ENCODE results near the gene NLGN2. TPM values are rescaled to one million over a fixed set of nuclear protein-coding genes. Genes with fewer than 3 reads are reported as not detected.

The NLGN2 gene
- total and polyA plus RNA-seq, 2 of the 8 experiments (the other 6 are each of a cell fraction or from before 2014, with no cell fraction given): 21.2 to 62.8 TPM

DNA sequence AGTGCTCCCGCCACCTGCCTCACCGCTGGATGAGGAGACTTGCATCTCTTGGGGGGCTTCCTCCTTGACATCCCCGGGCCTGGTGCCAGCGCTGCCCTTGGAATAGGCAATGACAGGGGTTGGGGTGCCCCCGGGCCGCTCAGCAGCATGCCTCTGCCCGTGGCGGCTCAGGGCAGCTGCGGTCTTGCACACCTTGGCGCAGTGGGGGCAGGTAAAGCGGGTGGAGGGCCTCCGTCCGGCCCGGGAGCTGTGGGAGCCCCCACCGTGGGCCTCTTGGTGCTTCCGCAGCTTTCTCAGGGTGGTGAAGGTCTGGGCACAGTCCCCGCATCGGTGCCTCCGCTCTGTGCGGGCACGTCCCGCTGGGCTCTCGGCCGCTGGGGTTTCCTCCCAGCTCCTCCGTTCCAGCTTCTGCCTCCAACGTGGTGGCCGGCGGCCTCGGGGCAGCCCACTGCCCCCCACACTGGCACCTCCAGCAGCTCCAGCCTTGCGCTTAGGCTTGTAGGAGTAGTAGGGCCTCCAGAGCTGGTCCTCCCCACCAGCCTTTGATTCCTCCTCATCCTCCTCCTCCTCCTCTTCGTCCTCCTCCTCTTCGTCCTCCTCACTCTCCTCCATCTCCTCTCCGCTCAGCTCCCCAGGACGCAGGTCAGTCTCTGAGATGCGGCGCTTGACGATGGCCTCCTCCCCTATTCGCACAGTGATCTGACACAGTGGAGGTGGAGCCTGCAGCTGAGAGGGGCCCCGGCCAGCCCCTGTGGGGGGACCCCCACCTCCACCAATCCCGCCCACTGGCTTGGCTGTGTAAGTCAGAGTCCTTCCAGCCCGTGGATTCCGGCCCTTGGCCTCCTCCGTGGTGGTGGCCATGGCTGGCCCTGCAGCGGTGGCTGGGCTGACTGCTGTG lies 55.1 kb downstream of the NLGN2 start:
- Histone ChIP-seq H3K36me3 (ENCODE audit: control insufficient read depth in 2 of 4, insufficient read depth in 4 of 4, low read length in 3 of 4) (peaks cover 0 to 3% (median under 1%) of the 10 kb centered on the region in 4 experiments; a peak in 3 of 8 replicates), H2BK5ac (ENCODE audit: low read depth, low read length) (no peak overlapping the region), H4K5ac (ENCODE audit: insufficient read length, low read depth, low read length) (no peak overlapping the region), H3K56ac (replicated peaks; ENCODE audit: insufficient read length, low read depth, low read length) (no peak overlapping the region), H3K4me2 (ENCODE audit: insufficient read depth in 1 of 2, low read depth in 2 of 2, low read length in 2 of 2) (no peak overlapping the region), H3K23me2 (ENCODE audit: low read depth, low read length) (no peaks in the 10 kb centered on the region), H3K27me3 (replicated peaks in 1 of 4; ENCODE audit: control insufficient read depth in 3 of 4, extremely low read depth in 1 of 4, insufficient read depth in 3 of 4, low read length in 3 of 4) (no peaks in the 10 kb centered on the region), H2AFZ (ENCODE audit: low read length) (no peak overlapping the region), H3K79me2 (ENCODE audit: control insufficient read depth in 1 of 2, insufficient read depth in 2 of 2, low read length in 2 of 2) (no peaks in the 10 kb centered on the region), H2AK5ac (ENCODE audit: low read depth, low read length) (no peak overlapping the region), H3K79me1 (ENCODE audit: low read depth, low read length) (no peaks in the 10 kb centered on the region; the same call in 1 of the 2 replicates), H3K23ac (ENCODE audit: insufficient read length) (no peak overlapping the region), H3K14ac (ENCODE audit: insufficient read length) (no peak overlapping the region), H3K4me3 (ENCODE audit: extremely low read depth in 1 of 4, insufficient read depth in 2 of 4, low read depth in 3 of 4, low read length in 4 of 4) (no peak overlapping the region), H2BK120ac (replicated peaks; ENCODE audit: low read depth, low read length) (no peak overlapping the region), H3K9me3 (ENCODE audit: insufficient read depth in 2 of 2, low read depth in 1 of 2, low read length in 1 of 2) (no peaks in the 10 kb centered on the region), H3K18ac (ENCODE audit: extremely low read depth, low read length) (no peak overlapping the region), H2BK20ac (ENCODE audit: low read length) (no peak overlapping the region), H4K20me1 (replicated peaks in 1 of 2; ENCODE audit: control insufficient read depth in 1 of 2, insufficient read depth in 2 of 2, low read length in 2 of 2) (no peaks in the 10 kb centered on the region), H2BK15ac (ENCODE audit: low read length) (no peak overlapping the region), H2BK12ac (ENCODE audit: low read depth, low read length) (no peak overlapping the region), H4K8ac (ENCODE audit: extremely low read depth, insufficient read depth, low read length) (no peak overlapping the region), H3K4me1 (replicated peaks in 1 of 4; ENCODE audit: control insufficient read depth in 3 of 4, insufficient read depth in 4 of 4, low read length in 3 of 4) (peaks cover 2 to 9% (median 7%) of the 10 kb centered on the region in 4 experiments), H4K91ac (replicated peaks; ENCODE audit: insufficient read length, low read length) (no peak overlapping the region), H3K27ac (ENCODE audit: low read depth, low read length) (no peak overlapping the region), H3K4ac (replicated peaks; ENCODE audit: insufficient read length, low read depth, low read length) (no peak overlapping the region), H3K9ac (replicated peaks in 1 of 4; ENCODE audit: extremely low read depth in 1 of 4, low read depth in 3 of 4, low read length in 3 of 4) (no peak overlapping the region)
- TF ChIP-seq NRF1 (IDR thresholded peaks at IDR 0.05; ENCODE audit: low read depth, low read length) (no peak), RAD21 (IDR thresholded peaks at IDR 0.05 in 1 of 2, conservative IDR thresholded peaks at IDR 0.05 in 1 of 2; ENCODE audit: low read depth in 2 of 2, low read length in 2 of 2) (no peak), HDAC6 (IDR thresholded peaks at IDR 0.05; ENCODE audit: low read depth, low read length) (no peak), KDM4A (IDR thresholded peaks at IDR 0.05; ENCODE audit: low read depth, low read length, severe bottlenecking) (no peak), SIN3A (conservative IDR thresholded peaks at IDR 0.05 in 1 of 2, IDR thresholded peaks at IDR 0.05 in 1 of 2; ENCODE audit: low read depth in 1 of 2, low read length in 2 of 2) (no peak), TBP (IDR thresholded peaks at IDR 0.05; ENCODE audit: low read depth, low read length) (no peak), CBX8 (IDR thresholded peaks at IDR 0.05; ENCODE audit: borderline replicate concordance, low read depth, low read length) (no peak), BCL11A (IDR thresholded peaks at IDR 0.05; ENCODE audit: low read depth in 2 of 2, low read length in 2 of 2) (no peak), CREB1 (IDR thresholded peaks at IDR 0.05) (no peak), GTF2F1 (IDR thresholded peaks at IDR 0.05; ENCODE audit: borderline replicate concordance, low read depth, low read length) (no peak), BACH1 (IDR thresholded peaks at IDR 0.05; ENCODE audit: low read length) (no peak), POLR2A (IDR thresholded peaks at IDR 0.05; ENCODE audit: control extremely low read depth in 1 of 2, low read depth in 2 of 2, low read length in 2 of 2) (no peak)
- no peak for DNase-seq (ENCODE audit: low read depth in 1 of 2, low spot score in 2 of 2)
- ChIA-PET CTCF (ENCODE audit: partially characterized antibody) (interaction anchor here (0.7 to 1.6 kb wide), 10 partner anchors 16 to 108 kb away, joined by 3 to 6 read pairs (median 4); partner anchors contain the start of gene TMEM95), POLR2A (ENCODE audit: partially characterized antibody) (interaction anchor here (1.0 to 13.8 kb wide), 7 partner anchors 10 to 113 kb away, joined by 3 to 200 read pairs (median 5); partner anchors contain the start of genes POLR2A, SLC35G6 and ZBTB4)
- WGBS, 2 experiments (ENCODE audit: extremely low coverage in 1 of 2, insufficient coverage in 1 of 2, insufficient read length in 1 of 2, insufficient replicate concordance in 2 of 2, low coverage in 1 of 2, low lambda C conversion rate in 2 of 2, missing lambda C conversion rate in 1 of 2): 96 to 100% methylated on average over 2 to 42 of the region's 44 CpGs
- FAIRE-seq: no peak
